Measurements from ENCODE around the gene MPZL2.

MPZL2 gene

DNA sequence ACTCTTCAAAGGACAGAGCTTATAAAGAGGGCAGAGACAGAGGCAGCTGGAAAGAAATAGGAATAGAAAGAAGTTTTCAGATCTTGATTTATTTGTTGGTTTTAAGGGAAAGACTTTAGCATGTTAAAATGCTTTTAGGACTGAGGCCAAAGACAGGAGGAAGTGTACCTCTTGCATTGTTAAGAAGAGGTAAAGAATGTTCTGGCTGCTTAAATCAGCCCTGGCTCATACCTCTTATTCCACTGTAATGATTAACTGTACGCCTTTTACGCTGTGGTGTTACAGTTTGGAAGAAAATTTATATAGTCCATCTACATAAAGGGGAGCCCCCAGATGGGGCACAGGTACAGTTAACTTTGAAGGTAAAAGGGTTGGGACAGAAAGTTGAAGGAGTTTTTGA lies 10.1 kb upstream of the MPZL2 start:
- DNase-seq (ENCODE audit: low read depth) = no peak
- TF ChIP-seq, protein P1, sequence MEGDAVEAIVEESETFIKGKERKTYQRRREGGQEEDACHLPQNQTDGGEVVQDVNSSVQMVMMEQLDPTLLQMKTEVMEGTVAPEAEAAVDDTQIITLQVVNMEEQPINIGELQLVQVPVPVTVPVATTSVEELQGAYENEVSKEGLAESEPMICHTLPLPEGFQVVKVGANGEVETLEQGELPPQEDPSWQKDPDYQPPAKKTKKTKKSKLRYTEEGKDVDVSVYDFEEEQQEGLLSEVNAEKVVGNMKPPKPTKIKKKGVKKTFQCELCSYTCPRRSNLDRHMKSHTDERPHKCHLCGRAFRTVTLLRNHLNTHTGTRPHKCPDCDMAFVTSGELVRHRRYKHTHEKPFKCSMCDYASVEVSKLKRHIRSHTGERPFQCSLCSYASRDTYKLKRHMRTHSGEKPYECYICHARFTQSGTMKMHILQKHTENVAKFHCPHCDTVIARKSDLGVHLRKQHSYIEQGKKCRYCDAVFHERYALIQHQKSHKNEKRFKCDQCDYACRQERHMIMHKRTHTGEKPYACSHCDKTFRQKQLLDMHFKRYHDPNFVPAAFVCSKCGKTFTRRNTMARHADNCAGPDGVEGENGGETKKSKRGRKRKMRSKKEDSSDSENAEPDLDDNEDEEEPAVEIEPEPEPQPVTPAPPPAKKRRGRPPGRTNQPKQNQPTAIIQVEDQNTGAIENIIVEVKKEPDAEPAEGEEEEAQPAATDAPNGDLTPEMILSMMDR (IDR thresholded peaks at IDR 0.05; ENCODE audit: low read depth, low read length, missing control alignments) = no peak
- H3K4me3 ChIP-seq (ENCODE audit: low read depth, low read length) = no peak overlapping the region

DNA sequence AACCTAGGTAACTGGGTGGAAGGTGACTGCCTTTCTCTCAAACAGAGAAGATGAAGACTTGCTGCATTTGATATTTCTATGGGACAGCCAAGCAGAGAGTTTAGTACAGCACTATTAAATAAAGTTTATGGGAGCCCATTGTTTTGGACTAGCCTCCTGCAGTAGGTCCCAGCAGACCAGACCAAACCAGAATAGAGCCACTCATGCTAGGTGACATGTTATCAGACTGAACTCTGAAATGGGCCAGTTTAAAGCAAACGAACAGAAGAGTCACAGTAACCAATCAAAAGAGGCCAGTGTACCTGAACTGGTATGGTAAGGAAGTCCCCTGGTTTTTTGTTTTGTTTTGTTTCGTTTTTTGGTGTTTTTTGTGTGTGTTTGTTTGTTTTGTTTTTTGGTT lies 7.9 kb upstream of the MPZL2 start:
- no peak for DNase-seq (ENCODE audit: low read depth)
- H3K4me3 ChIP-seq (ENCODE audit: low read depth, low read length) = no peak overlapping the region
- TF ChIP-seq, protein P1 (IDR thresholded peaks at IDR 0.05; ENCODE audit: low read depth, low read length, missing control alignments) = no peak

DNA sequence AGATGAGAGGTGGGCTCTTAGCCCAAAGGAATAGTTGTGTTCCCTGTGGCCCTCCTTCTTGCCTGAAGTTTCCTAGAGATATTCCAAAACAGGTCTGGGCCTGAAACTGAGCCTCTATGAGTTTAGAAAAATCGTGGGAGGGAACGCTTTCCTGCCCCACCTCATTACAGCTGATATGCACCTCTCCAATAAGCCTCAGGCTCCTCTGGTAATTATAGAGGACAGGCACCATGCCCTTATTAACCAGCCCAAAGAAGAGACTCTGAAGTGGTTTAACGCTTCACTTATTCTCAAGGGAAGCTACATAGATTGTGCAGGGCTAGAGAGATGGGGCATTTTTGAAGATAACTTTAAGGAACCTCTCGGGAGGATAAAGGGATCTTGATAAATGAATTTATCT lies 3.4 kb upstream of the MPZL2 start:
- TF ChIP-seq, protein P1 (IDR thresholded peaks at IDR 0.05; ENCODE audit: low read depth, low read length, missing control alignments) = no peak
- H3K4me3 ChIP-seq (ENCODE audit: low read depth, low read length) = no peak overlapping the region
- no peak for DNase-seq (ENCODE audit: low read depth)

DNA sequence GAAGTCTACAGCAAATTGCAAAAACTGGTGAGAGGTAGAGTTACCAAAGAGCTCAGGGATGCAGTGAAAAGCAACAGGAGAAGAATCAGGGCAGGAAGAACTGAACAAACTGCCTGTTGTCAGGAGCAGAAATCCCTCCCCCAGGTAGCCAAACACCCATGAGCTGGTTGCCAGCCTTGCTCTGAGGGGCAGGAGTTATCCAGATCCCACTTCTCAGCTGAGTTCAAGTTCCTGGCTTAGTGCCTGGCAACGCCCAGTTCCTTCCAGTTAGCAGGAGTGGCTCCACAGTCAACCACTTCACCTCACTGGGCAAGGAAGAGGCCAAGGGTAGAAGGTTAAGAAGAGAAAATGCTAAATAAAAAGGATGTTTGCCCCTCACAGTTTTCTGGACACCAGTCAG lies 1.9 kb upstream of the MPZL2 start:
- TF ChIP-seq, protein P1 (IDR thresholded peaks at IDR 0.05; ENCODE audit: low read depth, low read length, missing control alignments) = no peak
- no peak overlapping the region for H3K4me3 ChIP-seq (ENCODE audit: low read depth, low read length)
- DNase-seq (ENCODE audit: low read depth) = no peak

DNA sequence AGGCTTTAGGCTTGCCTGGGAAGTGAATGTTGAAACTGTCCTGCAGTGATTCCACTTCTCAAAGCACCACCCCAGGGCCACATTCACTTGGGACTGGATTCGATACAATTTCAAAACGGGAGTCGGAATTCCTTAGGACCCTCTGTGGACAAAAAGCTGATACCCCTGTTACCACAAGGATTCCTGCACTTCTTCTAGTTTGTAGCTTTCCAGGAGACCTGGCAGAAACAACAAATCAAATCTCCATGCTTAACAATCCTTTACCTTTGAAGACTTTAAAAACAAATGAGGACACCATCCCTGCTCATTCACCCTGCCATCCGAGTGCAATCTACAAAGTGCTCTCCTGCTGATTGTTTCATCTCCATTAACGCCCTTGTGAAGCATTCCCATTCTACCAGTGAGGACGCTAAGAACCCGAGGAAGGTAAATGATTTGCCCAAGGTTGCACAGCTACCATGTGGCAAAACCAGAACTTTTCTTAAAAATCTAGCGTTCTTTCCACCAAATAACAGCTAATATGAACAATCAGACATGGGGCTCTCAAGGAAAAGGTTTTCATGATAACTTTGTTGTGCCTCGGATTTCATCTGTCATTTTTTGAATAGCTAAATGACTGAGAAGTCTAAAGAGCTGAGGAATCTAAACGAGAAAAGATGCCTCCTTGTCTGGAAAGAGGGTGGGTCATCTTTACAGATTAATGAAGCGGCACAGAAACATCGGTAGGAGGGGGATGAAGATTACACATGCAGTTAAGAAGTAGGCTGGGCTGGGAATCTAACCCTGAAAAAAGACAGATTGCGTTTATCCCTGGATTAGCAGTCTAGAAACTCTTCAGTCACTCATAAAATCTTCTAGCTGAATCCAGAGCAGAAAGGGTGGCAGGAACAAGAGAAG lies 720 bp upstream of the MPZL2 start:
- DNase-seq (ENCODE audit: low read depth) = no peak
- TF ChIP-seq, protein P1 (IDR thresholded peaks at IDR 0.05; ENCODE audit: low read depth, low read length, missing control alignments) = no peak
- H3K4me3 ChIP-seq (ENCODE audit: low read depth, low read length) = no peak overlapping the region

DNA sequence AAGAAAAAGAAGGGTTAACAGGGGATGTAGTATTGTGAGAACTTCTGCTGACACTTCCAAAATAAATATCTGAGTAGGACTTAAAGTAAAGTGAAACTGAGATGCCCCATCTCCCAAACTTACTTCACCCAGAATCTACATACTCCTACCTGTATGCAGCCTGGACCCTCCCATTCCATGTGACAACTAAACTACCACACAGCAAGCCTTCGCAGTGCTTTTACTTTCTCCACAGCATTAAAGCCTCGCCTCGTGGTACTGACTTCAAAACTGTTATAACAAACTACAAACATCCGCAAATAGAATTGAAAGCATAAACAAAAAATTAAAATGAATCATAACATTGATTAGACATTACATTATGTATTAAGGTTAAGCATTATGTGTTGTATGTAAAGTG lies 985 bp downstream of the MPZL2 start:
- TF ChIP-seq, protein P1 (IDR thresholded peaks at IDR 0.05; ENCODE audit: low read depth, low read length, missing control alignments) = no peak
- H3K4me3 ChIP-seq (ENCODE audit: low read depth, low read length) = no peak overlapping the region
- no peak for DNase-seq (ENCODE audit: low read depth)

DNA sequence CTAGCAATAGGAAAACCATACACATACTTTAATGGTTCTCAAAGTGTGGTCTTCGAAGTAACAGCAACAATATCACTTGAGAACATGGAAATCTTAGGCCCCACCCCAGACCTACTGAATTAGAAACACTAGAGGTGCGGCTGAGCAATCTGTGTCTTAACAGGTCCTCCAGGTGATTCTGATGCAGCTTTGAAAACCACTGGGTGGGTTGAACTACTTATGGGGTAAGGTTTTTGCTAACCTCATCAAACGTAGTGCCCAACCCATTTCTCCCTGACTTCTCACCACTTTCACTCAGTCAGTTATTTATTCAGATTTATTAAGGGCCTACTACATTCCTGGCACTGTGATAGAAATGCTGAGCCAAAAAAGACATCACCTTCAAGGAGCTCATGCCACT lies 3.7 kb downstream of the MPZL2 start:
- TF ChIP-seq, protein P1 (IDR thresholded peaks at IDR 0.05; ENCODE audit: low read depth, low read length, missing control alignments) = no peak
- no peak overlapping the region for H3K4me3 ChIP-seq (ENCODE audit: low read depth, low read length)
- no peak for DNase-seq (ENCODE audit: low read depth)

Measured in GM12864 (cell line).